Neural progenitor cell (in vitro differentiated cells): ENCODE results near the gene PAXIP1.

Experiments used
- EZH2phosphoT487 ChIP-seq: fragments of 200-600 bp; sonication (generic); IDR thresholded peaks from 2 replicates; pipeline ENCODE4 v1.6.1; 2017; ENCODE audit warnings: antibody characterized with exemption
- TF ChIP-seq, protein P1 (sequence below): fragments of 200-600 bp; sonication (generic); IDR thresholded peaks from 2 replicates; pipeline ENCODE4 v1.5.1; 2017; ENCODE audit warnings: antibody characterized with exemption, mild to moderate bottlenecking

DNA sequence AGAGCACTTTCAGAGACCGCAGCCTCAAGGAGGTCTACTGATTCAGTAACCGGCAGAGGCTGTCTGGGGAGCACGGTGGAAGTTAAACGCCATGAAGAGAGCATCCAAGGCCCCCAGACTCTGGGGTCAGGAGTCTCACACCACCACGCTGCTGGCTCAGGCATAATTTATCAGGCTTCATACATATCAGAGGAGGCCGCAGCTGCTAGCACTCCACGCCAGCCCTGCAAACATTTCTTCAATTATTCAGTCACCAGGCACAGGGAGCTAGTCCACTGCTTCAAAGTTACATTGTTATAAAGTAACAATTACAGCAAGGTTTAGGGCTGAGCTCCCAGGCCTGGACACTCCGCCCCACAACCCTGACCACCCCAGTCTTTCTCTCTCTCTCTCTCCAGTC lies 97.8 kb downstream of the PAXIP1 start:
- TF ChIP-seq, protein P1, sequence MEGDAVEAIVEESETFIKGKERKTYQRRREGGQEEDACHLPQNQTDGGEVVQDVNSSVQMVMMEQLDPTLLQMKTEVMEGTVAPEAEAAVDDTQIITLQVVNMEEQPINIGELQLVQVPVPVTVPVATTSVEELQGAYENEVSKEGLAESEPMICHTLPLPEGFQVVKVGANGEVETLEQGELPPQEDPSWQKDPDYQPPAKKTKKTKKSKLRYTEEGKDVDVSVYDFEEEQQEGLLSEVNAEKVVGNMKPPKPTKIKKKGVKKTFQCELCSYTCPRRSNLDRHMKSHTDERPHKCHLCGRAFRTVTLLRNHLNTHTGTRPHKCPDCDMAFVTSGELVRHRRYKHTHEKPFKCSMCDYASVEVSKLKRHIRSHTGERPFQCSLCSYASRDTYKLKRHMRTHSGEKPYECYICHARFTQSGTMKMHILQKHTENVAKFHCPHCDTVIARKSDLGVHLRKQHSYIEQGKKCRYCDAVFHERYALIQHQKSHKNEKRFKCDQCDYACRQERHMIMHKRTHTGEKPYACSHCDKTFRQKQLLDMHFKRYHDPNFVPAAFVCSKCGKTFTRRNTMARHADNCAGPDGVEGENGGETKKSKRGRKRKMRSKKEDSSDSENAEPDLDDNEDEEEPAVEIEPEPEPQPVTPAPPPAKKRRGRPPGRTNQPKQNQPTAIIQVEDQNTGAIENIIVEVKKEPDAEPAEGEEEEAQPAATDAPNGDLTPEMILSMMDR: no peak
- no peak for TF ChIP-seq EZH2phosphoT487
